Measurements from ENCODE around the gene ACYP1. TPM values are rescaled to one million over a fixed set of nuclear protein-coding genes. Genes with fewer than 3 reads are reported as not detected.
A peak's percentile ranks its signal among the peaks of the same experiment; 100 is the strongest.

Gene ACYP1
- total and polyA plus RNA-seq, 9 of the 15 experiments (the other 6 are each of a cell fraction or from before 2014, with no cell fraction given), result 19.9 to 113 (median 52.3) TPM

DNA sequence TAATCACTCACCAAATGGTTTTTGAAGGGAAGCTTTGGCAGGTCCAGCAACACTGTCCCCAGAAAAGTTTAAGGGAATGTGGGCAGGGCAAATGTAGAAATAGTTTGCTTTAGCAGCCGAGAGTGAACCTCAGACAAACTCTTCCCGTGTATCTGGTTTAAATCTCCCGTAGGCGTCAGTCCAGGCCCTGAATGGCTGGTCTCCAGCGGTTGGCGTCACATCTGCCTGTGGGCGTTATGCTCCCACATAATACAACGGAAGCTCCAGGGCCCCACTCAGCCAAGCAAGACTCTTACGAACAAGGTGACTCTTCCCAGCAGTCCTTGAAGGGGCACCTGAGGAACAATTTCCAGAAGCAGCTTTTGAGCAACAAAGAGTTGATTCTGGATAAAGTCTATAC lies 6.6 kb upstream of the ACYP1 start (continued):
- TF ChIP-seq ZNF407 (IDR thresholded peaks at IDR 0.05; ENCODE audit: low read depth) (peak; percentile 54; the same call in 1 of the 2 replicates), BACH1 (tag; IDR thresholded peaks at IDR 0.05) (no peak), CREM (IDR thresholded peaks at IDR 0.05; ENCODE audit: low read depth) (peak; percentile 83), PHF21A (IDR thresholded peaks at IDR 0.05; ENCODE audit: borderline replicate concordance, low read depth) (no peak), CBX1 (IDR thresholded peaks at IDR 0.05; ENCODE audit: low read depth) (no peak), EGR1 (conservative IDR thresholded peaks at IDR 0.05) (peak; percentile 93), PYGO2 (tag; IDR thresholded peaks at IDR 0.05) (no peak), ZFPM2 (CRISPR knock-in tag; IDR thresholded peaks at IDR 0.05) (no peak), HDAC3 (IDR thresholded peaks at IDR 0.05; ENCODE audit: borderline replicate concordance, partially characterized antibody) (no peak), RBM15 (IDR thresholded peaks at IDR 0.05; ENCODE audit: insufficient read depth, low read length) (no peak), MYBL2 (IDR thresholded peaks at IDR 0.05; ENCODE audit: low read depth) (no peak), MYBL2 (CRISPR knock-in tag; IDR thresholded peaks at IDR 0.05; ENCODE audit: borderline replicate concordance) (no peak), NFIC (IDR thresholded peaks at IDR 0.05) (0 out of 2 replicates have a peak, but pooled peaks have one; percentile 13), ZNF23 (CRISPR knock-in tag; IDR thresholded peaks at IDR 0.05) (no peak), ZNF551 (CRISPR knock-in tag; IDR thresholded peaks at IDR 0.05) (no peak), CEBPB (tag; IDR thresholded peaks at IDR 0.05) (no peak), HMG20B (CRISPR knock-in tag; IDR thresholded peaks at IDR 0.05) (no peak), ATF4 (CRISPR knock-in tag; IDR thresholded peaks at IDR 0.05) (no peak), NBN (IDR thresholded peaks at IDR 0.05; ENCODE audit: low read depth) (no peak), HNRNPL (IDR thresholded peaks at IDR 0.05; ENCODE audit: low read depth, low read length) (no peak)
- TF ChIP-seq, protein P1, sequence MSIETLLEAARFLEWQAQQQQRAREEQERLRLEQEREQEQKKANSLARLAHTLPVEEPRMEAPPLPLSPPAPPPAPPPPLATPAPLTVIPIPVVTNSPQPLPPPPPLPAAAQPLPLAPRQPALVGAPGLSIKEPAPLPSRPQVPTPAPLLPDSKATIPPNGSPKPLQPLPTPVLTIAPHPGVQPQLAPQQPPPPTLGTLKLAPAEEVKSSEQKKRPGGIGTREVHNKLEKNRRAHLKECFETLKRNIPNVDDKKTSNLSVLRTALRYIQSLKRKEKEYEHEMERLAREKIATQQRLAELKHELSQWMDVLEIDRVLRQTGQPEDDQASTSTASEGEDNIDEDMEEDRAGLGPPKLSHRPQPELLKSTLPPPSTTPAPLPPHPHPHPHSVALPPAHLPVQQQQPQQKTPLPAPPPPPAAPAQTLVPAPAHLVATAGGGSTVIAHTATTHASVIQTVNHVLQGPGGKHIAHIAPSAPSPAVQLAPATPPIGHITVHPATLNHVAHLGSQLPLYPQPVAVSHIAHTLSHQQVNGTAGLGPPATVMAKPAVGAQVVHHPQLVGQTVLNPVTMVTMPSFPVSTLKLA (conservative IDR thresholded peaks at IDR 0.05), result no peak
